ENCODE measurements around the gene DYNLT4.

- TF ChIP-seq CTCF (IDR thresholded peaks at IDR 0.05): peak in 1 of 5 experiments; percentile 3
- peak; percentile 83 for TF ChIP-seq EP300 (IDR thresholded peaks at IDR 0.05; ENCODE audit: low read depth)
Measured at GRCh38 chr1:44807364-44808062, 362 bp upstream of the DYNLT4 start.
